Glomerular visceral epithelial cell (primary cell): ENCODE measurements around the gene IL26.

Experiments
- DNase-seq: peaks from one replicate; pipeline ENCODE4 v3.0.0-alpha.2; 2016; ENCODE audit errors: extremely low spot score

Gene IL26, protein sequence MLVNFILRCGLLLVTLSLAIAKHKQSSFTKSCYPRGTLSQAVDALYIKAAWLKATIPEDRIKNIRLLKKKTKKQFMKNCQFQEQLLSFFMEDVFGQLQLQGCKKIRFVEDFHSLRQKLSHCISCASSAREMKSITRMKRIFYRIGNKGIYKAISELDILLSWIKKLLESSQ

DNA sequence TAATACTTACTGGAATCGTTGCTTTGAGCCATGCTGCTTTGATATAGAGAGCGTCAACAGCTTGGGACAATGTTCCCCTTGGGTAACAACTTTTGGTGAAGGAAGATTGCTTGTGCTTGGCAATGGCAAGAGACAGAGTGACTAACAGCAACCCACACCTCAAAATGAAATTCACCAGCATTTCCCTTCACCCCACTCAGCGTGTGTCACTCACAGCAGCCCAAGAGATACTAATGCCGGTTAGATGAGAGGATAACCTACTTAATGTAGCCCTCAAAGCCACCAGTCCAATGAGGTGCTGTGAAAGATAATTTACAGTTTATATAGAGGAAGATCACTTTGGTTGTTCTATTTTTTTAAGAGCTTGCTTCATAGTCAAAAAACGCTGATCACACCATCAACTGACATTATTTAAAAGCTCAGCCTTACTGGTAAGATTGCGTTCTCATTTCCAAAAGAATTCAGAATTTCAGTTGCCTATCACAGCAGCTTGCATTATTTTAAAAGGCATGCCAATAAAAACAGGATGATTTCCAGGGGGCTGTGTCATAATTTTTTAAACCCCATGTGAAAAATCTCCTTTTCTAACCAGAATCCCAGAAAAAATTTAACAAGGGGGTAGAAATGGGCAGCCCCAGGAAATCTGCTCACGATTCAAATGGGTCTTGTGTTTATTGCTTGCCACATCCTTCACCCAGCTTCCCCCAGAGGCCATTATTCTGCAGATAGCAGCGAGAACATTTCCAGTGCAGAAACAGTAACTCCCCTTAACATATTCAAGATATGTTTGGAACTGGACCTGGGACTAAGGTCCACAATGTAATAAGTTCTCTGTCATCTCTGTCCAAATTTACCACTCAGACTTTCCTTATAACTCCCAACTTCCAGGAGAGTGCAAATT, at the start of gene IL26:
Gene IL26, minus strand, starts transcription at position 235 of the 901 bp plus-strand sequence. Its CDS starts 54 bp downstream, at position 181.
- no peak for DNase-seq

DNA sequence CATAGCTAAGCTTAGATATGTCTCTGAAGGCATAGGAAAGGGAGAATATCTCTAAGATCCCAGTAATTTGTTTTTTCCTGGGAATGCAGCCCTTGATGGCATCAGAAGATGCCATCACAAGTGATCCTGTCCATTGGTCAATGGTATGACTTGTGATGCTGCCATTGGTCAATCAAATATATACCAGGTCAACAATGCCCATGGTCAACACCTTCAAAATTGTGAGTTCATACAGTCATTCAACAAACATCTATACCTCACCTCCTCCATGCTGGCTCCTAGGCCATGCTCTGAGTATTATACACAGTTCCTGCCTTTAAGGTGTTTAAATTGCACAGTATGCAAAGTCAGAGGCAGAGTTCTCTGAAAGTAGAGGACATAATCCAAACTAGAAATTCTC, 47.1 kb upstream of the IL26 start:
- no peak for DNase-seq

DNA sequence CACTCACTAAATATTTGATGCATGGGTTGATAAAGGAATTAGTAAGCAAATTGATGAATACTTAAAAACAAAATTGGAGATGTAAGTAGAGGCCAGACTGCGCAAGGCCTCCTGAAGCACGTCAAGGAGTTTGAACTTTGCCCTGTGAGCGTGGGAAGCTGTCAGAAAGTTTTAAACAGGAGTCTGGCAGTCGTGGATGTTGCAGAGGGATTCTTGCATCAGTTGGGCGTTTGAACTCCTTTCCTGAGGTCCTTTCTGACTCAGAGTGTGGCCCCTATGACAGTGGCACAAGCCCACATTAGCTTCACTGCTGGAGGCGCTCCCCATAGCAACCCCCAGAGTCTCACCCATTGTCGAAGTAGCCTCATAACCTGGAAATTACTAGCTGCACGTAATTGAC, 45.7 kb upstream of the IL26 start:
- DNase-seq: no peak

DNA sequence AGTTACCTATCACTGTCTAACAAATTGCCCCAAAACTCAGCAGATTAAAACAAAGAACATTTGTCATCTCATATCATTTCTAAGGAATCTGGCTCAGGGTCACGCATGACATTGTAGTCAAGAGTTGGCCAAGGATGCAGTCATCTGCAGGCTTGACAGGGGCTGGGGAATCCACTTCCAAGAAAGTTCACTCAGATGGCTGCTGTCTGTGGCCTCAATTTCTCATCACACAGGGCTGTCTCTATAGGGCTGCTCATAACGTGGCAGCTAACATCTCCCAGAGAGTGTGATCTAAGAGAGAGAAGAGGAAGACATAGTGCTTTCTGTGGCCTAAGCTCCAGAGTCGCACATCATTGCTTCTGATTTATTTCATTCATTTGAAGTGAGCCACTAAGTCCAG, 44.7 kb upstream of the IL26 start:
- peak; percentile 3 for DNase-seq

DNA sequence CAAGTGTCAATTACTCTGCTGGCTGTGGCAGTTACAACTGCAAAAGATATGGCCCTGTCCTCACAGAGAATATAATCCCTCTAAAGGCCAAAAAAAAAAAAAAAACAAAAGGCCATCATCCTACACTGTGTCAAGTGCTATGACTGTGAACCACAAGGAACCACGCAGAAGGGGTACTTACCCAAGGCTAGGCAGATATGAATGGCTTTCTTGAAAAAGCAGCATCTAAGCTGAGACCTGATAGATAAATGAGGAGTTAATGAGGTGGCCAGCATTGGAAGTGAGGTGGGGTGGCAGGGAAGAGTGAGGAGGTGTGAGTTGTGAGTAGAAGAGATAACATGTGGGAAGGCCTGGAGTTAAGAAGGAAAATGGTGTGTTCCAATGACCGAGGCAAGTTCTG, 44.2 kb upstream of the IL26 start:
- DNase-seq: no peak

DNA sequence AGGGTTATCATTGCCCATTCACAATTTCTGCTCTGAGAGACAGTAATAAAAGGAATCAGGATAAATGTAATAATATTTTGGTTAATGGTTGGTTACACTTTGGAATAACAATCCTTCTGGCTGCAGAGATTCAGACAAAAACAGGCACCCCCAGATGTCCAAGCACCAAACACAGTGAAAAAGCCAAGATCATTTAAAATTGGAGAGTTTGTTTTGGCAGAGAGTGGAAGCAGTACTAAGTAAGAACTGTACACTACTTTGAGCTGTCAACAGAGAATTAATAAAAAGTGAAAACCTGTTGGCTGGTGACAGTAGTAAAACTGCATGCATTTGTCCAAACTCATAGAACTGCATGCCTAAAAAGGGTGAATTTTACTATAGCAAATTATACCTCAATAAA, 43.4 kb upstream of the IL26 start:
- no peak for DNase-seq

DNA sequence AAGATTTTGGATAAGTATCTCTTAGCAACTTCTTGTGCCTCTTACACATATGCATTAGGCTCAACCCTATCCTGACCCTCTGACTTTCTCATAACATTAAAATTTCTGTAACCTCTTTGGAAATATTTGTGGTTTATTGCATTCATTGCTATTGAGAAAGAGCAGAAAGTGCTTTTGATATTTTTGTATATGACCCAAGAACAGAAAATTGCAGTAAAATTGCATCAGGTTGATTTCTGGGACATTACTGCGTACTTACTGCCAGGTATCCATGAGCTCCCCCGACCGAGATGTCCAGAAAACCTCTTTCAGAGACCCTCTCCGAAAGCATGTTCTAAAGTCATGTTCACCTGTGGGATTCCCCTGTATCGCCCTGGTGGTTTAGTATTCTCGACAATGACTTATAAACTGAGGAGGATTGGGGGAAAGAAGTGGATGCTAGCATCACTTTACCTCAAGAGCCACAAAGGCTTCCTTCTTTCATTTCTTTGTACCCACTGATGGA, 42.3 kb upstream of the IL26 start:
- no peak for DNase-seq

DNA sequence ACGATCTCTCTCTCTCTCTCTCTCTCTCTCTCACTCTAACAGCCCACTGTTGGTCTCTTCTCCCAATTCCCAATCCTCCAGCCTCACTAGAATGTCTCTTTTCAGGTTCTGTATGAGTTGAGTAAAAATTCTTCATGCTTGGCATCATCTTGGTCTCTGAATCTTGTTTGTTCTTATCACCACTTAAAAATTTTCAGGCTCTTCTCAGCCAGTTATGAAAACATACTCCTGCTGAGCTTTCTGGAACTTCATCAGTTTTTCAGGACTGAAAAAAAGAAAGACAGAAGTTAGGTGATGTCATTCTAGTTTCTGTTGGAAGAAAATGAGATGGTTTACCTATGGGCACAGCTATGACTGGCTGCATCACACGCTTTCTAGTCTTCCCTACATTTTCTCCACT, 39.2 kb upstream of the IL26 start:
- no peak for DNase-seq

DNA sequence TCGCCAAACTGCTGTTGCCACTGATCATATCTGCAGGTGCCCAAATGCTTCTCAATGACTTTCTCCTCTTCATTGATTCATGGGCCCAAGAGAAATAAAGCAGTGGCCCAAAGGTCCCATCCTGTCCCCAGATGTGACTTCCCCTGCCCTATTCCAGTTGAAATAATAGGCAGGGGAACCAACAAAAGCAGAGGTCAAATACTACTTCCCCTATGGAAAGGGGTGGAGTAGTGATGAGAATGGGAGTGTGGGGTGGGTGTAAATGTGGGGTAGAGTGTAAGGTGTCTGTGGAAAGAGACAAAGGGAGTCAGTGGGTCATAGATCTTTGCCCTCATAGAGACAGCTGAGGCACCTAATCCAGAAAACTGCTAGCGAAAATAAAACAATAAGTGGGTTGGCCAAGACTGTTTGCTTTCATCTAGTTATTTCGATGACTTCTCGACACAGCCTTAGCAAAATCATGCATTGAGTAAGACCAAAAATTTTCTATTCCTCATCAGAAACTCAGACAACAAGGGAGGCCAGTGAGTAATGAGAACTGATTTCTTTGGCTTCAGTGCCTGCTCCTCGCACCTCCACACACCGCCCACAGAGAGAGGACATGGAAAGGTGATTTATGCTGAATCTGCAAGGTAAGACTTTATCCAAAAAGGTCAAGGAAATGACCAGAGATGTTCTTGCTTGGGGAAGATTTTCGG, 38.7 kb upstream of the IL26 start:
- no peak for DNase-seq

DNA sequence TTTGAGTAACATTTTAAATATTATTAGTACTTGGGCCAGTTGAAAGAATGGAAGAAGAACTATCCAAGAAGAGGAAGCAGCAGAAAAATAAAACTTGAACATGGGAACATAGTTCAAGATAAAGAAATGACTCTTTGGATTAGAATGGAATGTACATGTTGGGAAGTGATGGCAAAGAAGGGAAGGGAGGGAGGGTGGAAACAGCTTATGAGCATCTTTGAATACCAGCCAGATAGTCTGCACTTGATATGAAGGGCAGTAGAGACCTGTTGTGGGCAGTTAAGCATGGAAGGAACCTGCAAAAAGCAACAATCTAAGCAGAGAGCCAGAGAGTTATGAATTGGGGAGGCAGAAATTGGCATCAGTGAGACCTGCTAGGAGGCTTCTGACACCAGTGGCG, 37.8 kb upstream of the IL26 start:
- DNase-seq: no peak

DNA sequence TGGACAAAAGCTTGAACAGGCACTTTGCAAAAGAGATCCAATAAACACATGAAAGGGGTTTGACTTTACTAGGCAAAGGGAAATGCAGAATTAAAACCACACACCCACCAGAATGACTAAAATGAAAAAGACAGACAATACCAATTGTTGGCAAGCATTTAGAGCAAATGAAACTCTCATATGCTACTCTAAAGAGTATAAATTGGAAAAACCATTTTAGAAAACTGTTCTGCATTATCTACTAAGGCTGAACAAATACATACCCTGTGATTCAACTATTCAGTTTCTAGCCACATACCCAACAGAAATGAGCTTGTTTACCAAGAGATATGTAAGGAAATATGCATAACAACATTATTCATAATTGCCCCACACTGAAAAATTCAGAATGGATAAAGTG, 36.3 kb upstream of the IL26 start:
- no peak for DNase-seq

DNA sequence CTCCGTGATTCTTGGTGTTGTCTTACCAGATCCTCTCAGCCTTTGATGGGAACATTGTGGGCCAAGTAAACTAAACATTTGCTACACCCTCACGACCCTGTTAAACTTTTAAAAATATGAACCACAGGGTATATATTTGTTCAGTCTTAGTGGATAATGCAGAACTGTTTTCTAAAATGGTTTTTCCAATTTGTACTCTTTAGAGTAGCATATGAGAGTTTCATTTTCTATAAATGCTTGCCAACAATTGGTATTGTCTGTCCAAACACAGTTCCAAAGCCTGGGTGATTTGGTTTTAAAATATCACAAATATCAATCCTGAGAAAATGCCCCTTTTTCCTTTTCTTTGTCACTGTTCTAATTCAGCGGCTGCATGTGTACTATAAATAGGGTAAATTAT, 34.5 kb upstream of the IL26 start:
- no peak for DNase-seq

DNA sequence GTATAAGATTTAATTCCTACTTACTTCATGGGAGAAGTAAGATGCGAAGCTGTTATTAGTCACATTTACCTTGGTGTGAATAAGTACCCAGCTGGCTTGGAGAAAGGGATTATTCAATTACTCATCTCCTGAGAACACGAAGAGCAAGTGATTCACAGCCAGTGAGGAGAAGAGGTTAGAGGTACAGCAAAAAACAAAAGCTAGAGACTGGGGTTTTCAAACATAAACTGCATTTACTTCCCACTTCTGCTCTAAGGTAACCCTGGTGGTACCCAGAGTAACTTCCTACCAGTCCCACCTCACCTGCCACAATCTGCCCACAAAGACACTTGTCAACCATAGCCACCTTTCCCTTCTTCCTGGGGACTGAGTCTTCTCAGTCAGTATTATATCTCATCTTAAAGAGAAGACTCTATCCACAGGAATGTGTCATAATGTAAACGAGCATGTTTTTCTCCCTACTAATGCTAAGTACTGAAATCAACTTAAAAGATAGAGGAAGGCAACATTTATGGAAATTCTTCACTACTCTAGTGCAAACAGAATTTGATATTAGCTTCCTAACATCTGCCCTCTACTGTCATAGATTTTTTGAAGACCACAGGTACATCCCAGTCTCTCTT, 33.8 kb upstream of the IL26 start:
- DNase-seq: peak; percentile 65

DNA sequence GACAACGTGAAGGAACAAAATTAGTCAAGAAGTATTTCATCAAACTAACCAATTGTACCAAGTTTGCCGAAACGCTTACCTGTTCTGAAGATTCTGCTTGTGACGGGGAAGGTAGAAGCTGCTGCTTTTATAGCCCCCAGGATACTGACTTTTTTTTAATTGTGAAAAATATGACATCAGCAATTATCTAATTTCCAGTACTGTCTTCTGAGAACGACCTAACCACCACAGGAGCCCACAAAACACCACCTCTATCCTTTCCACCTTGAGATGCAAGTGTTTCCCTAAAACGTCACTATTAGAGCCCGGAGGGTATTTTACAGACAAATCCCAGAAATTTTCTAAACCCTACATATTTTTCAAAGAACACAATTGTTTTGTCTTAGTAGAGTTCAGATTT, 27.9 kb upstream of the IL26 start, which contains the start of gene IL22:
Gene IL22, minus strand, starts transcription at position 101 of the 400 bp plus-strand sequence. CDS start 156 bp downstream, outside the sequence.
- DNase-seq: no peak

DNA sequence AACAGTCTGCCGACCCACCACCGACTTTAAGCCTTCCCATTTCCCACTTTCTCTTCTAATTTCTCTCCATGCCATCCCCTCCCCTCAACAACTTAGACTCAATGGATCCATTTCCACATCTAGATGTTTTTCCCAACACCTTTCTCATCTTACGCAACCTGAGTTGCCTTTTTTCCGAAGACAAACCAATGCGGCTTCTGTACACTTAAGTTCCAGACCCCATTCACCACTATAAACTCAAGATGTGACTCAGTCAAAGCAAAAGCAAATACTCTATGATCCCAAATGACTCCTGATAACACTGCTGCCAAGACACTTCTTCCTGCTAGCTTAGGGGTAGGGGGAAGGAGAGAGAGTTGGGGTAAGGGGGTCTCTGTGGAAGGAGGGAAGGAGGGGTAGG, 26.5 kb upstream of the IL26 start:
- DNase-seq: no peak

DNA sequence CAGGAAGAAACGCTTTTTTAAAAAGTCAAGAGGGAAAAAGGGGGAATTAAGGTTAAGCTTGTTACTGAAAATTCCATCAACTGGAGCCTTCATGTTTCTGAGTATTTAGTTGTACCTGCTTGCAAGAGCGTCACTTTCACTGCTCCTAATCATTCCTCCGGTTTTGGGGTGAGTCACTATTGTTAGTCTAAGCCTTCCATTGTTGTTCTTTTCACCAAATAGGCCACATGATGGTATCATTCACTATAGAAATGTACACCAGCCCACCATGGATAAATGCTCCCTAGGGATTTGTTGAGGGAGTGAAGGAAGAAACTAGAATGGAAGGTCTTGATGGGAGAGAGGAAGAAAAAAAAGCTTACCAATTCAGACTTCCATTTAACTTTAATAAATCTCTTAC, 24.8 kb upstream of the IL26 start:
- DNase-seq: no peak

DNA sequence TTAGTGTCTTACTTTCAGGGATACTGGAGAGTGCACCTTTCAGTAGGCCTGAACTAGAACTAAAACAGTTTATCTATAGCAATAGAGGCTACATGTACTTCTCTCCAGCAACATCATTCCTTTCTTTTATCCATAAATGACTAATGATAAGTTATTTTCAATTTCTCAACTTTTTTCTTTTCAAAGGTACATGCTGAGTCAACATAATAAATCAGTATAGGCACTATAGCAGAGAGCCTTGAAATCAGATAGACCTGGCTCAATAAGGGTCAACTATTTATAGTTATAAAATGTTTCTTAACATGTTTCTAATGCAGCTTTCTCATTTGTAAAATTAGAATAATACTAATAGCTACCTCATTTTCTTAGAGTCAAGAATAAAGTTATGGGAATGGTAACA, 22.2 kb upstream of the IL26 start:
- no peak for DNase-seq

DNA sequence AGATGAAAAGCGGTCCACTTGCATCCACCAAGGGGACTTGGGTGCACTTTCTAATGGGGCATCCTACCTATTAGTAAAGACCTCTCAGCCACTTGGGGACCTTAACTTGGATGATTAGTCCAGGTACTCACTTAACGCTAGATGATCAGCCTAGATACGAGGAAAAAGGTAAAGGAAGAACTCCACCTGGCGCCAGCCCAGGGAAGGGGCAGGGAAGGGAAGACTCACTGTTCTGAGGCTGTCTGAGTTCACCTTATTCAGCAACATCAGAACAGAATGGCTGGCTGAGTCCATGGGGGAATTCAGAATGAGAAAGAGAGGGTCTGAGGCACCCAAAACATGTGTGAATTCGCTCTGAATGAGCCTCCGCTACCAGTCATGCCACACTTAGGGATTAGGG, 20.7 kb upstream of the IL26 start:
- no peak for DNase-seq

DNA sequence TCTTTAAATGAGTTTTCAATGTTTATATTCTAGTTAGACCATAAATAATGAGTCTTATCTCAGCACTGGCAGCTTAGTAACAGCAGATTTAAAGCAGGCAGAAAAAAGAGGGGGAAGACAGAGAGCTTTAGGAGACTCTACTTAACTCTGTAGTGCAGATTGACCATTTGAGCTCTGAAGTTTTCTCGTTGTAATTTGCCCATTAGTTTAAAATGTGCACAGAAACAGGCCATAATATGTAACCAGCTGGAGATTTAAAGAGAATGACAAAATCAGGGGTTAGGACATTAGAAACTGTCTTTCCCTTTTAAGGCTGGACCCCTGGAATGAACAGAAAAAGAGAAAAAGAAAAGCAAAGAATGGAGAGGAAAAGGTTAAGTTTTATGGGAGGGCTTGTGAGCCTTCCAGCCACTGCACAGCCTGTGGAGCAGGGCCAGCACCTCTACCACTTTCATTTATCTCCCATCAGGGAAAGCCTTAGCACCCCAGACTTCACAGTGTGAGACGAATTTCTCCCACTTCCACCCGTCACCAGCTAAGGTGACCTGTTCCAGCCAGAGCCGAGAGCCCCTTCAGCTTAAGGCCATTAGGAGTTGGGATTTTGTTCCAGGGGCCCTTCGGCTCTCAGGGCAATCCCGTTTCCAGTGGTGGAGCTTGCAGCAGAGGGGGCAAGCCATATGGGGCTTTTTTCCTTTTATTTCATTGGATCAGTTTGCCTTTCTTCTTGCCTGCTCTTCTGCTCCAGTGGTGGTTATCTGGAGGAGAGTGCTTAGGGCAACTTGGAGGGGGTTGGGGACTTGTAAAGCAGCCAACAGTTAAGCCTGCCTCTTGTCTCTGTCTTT, 19.8 kb upstream of the IL26 start:
- DNase-seq: no peak

DNA sequence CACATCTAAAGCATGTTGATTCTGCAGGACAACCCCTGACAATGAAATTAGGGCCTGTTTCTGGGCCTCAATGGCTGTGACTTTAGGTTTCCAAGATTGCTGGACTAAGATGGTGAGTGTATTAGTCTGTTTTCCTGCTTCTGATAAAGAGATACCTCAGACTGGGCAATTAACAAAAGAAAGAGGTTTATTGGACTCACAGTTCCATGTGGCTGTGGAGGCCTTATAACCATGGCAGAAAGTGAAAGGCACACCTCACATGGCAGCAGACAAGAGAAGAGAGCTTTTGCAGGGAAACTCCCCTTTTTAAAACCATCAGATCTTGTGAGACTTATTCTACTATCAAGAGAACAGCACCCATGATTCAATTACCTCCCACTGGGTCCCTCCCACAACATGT, 17.2 kb upstream of the IL26 start:
- DNase-seq: no peak

DNA sequence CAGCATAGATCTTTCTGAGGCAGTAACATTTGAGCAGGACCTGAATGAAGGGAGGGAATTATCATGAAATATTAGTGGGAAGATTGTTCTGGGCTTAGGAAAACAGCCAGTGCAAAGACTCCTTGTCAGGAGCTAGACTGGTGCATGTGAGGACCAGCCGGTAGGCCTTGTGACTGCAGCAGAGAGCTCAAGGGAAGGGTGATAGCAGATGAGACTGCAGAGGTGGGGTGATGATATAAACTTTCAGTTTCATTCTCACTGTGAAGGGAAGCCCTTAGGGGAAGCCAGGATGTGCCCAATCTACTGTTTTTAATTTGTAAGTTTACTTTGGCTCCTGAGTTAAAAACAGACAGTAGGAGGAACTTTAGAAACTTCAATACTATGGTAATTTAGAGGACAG, 15.4 kb upstream of the IL26 start:
- DNase-seq: no peak
